GM19023 (cell line): Measurements from ENCODE around the gene MARCHF4.
A peak's percentile ranks its signal among the peaks of the same experiment; 100 is the strongest.

Source experiments
- ATAC-seq: cut with Tn5 transposase; IDR thresholded peaks from one replicate; pipeline ENCODE4 v1.9.1; 2021; ENCODE audit warnings: mild to moderate bottlenecking, moderate library complexity; ENCODE audit not compliant: unreplicated experiment

The MARCHF4 gene, protein sequence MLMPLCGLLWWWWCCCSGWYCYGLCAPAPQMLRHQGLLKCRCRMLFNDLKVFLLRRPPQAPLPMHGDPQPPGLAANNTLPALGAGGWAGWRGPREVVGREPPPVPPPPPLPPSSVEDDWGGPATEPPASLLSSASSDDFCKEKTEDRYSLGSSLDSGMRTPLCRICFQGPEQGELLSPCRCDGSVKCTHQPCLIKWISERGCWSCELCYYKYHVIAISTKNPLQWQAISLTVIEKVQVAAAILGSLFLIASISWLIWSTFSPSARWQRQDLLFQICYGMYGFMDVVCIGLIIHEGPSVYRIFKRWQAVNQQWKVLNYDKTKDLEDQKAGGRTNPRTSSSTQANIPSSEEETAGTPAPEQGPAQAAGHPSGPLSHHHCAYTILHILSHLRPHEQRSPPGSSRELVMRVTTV

DNA sequence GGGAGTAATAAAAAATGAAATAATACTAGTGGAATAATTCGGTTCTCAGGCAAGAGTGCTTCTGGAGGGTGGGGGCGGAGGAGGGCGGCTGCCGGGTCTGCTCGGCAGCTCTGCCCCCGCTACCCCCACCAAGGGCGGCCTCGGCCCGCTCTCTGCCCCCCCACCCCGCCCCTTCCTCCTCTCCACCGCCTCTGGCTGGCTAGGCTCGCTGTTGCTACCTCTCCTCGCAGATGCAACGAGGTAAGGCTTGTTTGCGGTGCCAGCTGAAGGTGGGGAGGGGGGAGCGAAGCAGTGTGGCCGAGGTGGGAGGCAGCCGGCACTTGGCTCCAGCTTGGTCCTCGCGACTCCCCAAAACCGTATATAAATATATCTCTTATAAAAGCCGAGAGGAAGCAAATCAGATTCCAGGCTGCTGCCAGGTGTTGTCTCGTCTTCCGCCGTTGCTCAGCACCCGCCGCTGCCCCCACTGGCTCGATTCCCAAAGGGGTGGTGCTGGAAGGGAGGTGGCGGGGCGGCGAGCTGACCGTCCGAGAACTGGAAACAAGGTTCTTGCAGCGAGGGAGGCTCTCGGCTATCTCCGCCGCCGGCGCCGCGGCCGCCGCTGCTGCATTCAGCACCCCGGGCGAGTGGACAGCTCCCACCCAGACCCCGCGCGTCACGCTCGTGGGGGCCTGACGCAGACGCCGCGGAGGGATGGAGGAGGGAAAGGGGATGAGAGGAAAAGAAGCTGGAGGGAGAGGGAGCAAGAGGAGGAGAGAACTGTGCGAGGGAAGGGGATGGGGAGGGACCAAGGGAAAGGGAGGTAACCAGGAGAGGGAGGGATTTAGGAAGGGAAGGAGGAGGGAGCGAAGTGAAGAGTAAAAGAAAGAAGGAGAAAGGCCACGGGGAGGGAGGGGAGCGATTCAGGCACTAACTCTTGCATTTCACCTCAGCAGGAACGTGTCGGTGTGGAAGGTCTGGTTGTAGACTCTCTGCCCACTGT, at the start of gene MARCHF4:
Gene MARCHF4 (minus strand): TSS at position 763 of the 982 bp plus-strand sequence. CDS start 2,223 bp downstream, outside the sequence.
- no peak for ATAC-seq

DNA sequence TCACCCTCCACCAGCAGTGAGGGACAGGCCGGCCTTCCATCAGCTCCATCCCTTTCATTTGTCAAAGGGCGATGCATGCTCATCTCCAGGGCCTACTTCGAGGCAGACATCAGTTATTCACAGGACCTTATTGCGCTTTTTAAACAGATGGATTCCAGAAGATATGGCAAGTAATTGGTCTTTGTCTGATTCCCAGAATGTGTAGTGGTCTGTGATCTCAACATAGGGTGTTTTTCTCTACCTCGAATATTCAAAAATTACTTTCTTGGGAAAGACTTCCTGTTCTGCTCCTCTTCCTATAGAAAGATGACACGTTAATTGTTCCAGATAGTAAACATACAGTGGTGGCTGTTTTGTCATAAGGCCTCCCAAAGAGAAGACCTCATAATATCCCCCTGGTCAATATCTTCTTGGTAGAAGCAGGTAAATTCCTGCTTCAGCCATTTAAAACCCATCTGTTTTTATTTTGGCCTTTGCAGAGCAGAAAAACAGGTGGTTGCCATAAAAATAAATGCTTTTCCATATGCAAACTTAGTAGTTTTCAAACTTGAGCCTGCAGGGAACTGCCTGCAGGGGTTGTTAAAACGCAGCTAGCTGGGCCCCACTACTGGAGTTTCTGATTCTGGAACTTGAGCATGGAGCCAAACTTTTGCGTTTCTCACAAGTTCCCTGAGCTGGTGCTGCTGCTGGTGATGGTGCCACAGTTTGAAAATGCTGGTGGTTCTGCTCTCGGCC, 48.3 kb upstream of the MARCHF4 start:
- ATAC-seq: no peak

DNA sequence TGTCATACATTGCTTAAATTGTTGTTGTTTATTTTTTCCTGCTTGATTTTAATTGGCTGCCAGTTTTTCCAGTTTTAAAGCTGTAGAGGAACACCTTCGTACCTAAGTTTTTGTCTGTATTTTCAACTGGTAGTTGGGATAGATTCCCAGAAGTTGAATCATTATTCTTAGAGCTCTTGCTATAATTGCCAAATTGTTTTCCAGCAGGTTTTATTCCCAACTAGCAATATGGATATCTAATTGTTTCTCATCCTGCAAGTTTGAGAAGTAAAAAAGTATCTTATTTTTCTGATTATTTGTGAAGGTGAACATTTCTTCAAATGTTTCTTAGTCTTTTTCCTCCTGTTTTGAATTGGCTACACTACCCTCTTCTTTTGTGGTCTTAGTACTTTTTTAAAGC, 46.7 kb upstream of the MARCHF4 start:
- ATAC-seq: no peak

DNA sequence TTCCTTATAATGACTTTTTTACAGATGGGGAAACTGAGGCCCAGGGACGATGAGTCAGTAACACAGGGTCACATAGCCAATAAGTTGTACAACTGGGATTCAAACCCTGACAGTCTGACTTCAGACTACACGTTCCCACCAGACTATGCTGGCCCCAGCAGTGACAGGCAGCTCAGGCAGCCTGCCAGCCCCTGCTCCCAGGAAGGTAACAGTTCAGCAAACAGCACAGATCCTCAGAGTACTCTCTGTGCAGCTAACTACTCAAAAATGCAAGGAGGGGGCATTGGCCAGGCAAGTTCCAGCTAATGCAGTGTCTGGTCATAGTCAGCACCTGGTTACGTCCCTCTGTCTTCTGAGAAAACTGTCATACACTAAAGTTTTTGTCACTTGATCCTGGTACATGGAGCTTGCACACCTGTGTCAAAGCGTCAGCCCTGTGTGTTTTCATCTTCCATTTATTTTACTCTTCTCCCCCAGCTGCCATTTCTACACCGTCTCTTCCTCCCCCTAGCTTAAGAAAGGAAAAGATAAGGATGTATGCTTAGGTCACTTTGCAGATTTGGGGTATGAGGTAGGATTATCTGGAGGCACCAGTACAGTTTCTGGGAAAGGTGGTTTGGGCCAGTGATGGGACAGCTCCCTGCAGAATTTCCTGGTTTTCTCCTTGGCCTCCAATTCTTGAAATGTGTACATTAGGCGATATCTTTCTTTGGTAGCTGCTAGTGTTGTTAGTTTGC, 44.5 kb upstream of the MARCHF4 start:
- ATAC-seq: no peak

DNA sequence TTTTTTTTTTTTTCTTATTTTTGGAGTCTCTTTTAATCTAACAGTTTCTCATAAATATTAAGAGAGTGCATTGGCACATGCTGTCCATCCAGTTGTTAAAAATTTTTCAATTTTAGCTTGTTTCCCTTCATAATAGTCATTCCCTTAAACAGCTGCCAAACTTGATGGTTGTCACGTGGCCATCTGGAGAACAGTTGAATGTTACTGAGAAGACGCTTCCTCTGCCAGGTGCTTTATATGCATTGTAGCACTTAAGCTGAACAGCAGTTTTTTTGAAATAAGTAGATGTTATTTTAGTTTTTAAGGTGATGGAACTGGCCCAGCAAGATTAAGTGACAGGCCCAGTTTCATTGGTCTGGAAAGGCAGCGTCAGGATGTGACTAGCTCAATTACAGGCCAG, 43.3 kb upstream of the MARCHF4 start:
- ATAC-seq: no peak

DNA sequence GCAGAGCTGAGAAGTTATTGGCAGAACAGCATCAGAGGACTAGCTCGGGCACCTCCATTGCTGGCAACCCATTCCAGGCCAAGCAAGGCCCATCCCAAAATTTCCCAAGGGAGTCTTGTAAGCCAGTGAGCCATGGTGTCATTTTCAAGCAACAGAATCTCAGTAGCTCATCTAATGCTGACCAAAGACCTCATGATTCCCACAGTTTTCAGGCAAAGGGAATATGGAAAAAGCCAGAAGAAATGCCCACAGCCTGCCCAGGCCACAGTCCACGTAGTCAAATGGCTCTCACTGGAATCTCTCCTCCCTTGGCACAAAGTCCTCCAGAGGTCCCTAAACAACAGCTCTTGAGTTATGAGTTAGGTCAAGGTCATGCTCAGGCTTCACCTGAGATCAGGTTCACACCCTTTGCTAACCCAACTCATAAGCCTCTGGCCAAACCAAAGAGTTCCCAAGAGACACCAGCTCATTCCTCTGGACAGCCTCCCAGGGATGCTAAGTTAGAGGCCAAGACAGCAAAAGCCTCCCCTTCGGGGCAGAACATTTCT, 42.6 kb upstream of the MARCHF4 start:
- ATAC-seq: no peak

DNA sequence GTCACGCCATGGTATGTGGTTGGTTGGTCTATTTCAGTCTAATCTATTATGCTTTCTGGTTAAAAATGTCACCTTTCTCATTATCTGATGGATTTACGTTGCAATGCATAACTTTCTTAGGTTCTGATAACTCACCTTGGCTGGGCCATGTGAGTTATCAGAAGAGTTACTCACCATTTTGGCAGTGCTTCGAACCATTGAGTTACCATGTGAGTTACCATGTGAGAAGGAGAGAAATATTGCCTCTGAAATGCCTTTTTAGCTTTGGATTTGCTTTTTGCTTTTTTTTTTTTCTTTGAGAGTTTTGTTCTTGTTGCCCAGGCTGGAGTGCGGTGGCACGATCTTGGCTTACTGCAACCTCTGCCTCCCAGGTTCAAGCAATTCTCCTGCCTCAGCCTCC, 41.6 kb upstream of the MARCHF4 start:
- no peak for ATAC-seq

DNA sequence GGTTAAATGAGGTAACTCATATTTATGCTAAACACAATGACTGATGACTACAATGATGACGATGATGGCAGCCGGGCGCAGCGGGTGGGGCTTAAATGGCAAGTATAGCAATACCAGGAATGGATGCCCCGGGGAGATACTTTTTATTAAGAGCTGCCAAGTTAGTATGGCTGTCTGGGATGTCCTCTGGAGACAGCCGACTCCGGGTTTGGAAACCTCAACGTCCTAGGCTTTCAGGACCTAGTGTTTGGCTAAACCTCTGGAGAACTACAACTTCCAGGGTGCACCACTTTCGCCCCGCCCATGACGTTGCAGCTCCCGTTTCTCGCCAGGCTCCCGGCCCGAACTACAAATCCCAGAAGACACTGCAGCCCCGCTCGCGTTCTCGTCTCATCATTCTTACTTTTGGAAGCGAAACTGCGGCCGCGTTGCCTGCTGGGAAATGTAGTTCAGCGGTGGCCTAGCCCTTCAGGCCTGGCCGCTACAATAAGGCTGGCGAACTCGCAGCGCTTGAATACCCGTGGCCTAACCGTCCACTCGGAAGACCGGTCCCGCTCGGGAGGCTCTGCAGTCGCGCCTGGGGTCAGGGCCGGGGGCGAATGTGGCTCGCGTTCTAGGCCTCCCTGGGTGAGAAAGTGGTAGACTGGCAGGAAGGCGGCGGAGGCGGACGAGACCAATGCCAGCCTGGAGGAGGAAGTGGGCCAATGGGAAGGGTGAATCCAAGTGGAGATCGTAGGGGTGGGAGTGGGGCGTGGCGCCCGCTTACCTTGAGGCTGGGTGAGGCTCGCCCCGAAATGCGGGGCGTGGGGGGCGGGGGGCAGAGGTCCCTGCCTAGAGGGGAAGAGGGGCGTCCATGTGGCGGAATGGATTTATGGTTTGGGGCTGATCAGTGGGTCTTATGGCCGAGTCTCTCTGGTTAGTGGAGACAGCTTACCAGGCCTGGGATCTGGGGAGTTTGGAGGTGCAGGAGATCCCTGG, 40.0 kb upstream of the MARCHF4 start, which contains the start of gene SMARCAL1:
Gene SMARCAL1 (plus strand): TSS at position 463 of the 978 bp plus-strand sequence. CDS start 2,221 bp downstream, outside the sequence.
- peak; percentile 98 for ATAC-seq

DNA sequence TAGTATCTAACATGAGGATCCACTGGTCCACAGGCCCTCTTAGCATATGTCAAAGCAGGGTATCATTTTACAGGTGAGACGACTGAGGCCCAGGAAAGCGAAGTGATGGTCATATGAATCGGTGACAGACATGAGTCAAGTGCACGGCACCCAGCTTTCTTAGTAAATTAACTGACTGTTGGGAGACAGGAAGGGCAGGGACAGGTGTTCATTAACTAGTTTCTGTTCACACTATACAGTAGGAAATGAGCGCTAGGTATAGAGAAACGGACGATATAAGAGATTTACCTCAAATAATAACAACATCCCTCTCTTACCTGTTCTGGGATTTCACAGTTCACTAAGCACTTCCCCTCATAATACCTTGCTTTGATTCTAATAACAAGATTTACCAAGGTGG, 38.3 kb upstream of the MARCHF4 start:
- ATAC-seq: no peak

DNA sequence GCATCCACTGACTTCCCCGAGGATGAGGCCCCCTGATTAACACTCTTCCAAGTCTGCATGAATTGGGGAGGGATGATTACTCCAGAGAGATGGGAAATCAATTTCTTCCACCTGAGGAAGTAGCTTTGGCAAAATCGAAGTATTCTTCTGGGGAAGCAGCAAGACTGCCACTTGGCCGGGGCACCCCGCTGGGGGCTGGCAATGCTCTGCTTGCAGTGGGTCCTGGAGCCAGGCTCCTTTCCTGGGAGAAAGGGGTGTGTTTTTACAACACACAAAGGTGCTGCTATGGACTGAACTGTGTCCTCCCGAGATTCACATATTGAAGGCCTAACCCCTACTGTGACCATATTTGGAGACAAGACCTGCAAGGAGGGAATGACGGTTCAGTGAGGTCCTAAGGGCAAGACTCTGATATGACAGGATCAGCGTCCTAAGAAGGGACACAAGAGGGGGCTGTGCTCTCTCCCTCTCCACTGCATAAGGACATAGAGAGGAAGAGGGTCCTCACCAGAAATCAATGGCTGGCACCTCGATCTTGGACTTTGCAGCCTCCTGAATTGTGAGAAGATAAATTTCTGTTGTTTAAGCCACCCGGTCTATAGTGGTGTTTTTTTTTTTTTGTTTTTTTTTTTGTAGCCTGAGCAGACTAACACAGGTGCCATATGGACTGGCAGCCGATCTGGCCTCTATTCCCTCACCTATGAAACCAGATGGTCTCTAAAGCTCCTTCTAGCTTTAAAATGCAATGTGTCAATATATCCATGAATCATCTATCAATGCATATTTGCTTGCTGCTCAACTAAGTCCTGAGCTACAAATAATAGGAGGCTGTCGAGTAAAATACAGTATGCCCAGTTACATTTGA, 36.4 kb upstream of the MARCHF4 start:
- ATAC-seq: no peak

DNA sequence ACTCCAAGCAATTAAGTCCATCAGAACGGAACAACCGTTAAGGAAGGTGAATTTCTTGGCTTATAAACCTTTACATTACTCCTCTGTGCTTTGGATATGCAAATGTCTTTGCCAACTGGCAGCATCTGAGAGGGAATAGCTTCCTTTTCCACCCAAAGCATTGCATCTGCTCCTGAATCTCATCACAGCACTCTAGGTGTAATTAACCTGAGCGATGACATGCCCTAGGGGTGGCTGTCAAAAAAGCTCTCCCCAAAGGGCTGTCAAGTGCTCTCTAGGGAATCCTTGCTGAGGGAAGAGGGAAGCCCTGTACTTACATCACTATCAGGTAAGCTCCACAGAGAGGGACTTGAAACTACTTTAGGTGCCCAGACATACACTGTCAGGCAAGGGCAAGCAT, 34.5 kb upstream of the MARCHF4 start:
- ATAC-seq: no peak

DNA sequence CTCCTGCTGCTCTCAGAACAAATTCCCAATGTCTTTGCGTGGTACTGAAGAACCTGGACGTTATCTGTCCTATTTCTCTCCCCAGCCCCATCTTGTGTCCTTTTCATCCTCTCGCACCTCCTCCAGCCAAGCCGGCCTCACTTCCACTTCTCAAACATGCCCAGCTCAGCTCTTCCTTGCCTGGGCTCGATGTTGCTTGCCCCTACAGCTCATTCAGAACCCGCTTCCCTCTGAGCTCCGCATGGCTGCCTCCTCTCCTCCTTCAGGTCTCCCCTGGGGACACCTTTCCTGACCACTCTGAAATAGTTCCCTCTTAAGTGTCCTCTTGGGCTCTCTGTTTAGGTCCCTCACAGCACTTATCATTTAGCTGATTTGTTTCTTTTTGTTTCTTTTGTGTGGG, 33.3 kb upstream of the MARCHF4 start:
- no peak for ATAC-seq

DNA sequence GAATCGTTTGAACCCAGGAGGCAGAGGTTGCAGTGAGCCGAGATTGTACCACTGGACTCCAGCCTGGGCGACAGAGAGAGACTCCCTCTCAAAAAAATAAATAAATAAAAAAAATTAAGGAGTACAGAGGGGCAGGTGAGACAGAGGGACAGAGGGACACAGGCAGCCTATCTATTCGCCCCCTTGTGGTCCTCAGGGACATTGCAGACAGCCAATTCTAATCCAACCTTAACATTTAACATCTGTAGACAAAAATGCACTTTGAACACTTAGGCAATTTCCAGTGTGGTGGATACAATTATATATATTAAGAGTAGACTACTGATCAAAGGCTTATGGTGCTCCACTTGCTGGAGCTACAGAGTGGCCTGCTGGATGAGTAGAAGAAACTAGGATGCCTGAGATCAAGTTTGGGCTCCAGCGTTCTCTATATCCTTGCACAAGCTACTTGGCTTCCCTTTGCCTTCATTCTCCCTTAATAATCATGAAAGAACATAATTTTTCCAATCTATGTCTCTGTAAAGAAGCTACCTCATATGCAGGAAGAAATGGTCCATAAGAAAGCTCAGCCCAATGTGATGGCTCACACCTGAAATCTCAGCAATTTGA, 31.8 kb upstream of the MARCHF4 start:
- ATAC-seq: peak; percentile 52

DNA sequence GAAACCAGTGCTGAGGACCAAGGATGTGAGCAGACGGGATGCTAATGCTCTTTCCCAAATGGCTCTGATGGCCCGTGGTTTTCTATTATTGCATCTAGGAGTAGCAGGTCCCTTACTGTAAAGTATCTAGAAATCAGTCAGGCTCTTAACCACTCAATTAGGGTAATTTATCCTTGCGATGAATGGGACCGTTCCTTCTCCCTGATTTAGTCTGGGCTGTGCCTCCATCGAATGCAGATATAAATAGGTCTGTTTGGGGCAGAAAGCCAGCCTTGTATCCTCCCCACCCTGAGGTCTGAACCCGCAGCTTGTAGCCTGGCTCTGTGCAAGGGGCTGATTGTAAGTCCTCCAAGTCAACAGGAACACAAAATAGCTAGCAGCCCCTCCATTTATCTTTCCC, 30.5 kb upstream of the MARCHF4 start:
- no peak for ATAC-seq

DNA sequence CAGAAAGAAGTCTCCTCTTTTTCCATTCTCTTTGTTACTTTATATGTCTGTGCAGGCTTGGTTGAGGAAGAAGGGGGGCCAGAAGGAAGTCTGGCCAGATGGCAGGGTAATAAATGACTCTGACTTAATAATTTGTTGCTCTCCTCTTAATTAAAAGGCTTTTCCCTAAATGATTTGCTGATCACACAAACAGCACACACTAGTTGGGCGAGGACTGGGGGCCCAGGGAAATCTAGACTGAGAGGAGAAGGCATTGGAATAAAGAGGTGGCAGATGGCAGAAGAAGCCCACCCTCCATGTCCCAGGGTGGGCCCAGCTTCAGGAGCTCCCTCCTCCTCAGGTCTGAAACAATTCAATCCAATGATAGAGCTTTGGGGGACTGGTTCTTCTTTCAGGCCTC, 27.3 kb upstream of the MARCHF4 start:
- no peak for ATAC-seq

DNA sequence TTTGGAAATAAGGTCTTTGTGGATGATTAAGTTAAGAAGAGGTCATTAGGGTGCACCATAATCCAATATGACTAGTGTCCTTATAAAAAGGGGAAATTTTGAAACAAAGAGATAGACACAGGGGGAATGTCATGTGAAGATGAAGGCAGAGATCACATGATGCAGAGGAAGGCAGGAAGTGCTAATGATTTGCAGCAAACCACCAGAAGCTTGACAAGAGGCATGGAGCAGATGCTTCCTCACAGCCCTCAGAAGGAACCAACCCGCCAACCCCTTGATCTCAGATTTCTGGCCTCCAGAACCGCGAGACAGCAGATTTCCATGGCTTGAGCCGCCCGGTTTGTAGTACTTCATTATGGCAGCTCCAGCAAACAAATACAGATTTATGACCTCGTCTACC, 22.6 kb upstream of the MARCHF4 start:
- no peak for ATAC-seq
